ENCODE data around the gene DLG5.

DNA sequence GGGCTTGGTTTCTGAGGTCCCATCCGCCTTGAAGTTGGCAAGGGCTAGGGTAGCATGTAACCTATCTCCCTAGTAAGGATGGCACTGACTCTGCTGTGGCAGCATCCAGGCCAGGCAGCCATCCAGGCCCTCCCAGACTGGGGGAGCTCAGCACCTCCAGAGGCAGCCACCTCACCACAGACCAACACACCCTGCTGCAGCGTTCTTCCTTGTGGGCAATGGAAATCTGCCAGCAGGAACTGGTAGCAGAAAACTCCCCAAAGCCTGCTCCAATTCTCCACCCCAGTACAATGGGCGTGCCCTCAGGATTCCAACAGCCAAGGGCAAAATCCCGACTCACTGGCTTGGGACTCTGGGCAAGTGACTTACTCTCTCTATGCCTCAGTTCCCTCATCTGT is 27.5 kb downstream of the DLG5 start:
- no peak for TF ChIP-seq CTCF (IDR thresholded peaks at IDR 0.05; ENCODE audit: poor library complexity)
- TF ChIP-seq EZH2 (IDR thresholded peaks at IDR 0.05; ENCODE audit: borderline replicate concordance): no peak
- TF ChIP-seq EZH2phosphoT487 (IDR thresholded peaks at IDR 0.05; ENCODE audit: low read depth, severe bottlenecking, unreplicated experiment): no peak
